Fibroblast of villous mesenchyme (primary cell): Measurements from ENCODE around the gene FCHSD2. TPM values are rescaled to one million over a fixed set of nuclear protein-coding genes. Genes with fewer than 3 reads are reported as not detected.

Source experiments
- DNase-seq: peaks from one replicate; pipeline ENCODE4 v3.0.0-alpha.2; 2010; ENCODE audit warnings: low read depth
- H3K4me3 ChIP-seq: 2 replicates; pipeline ENCODE4 v1.5.1; 2011; ENCODE audit warnings: low read depth, mild to moderate bottlenecking, low read length
- total RNA-seq: library from RNA; depleted of rRNA; stranded (reverse); fragments of >200 nt; gene quantifications from 2 replicates; pipeline ENCODE4 v1.2.3, GENCODE V29; 2012
- TF ChIP-seq, protein P1 (sequence below): IDR thresholded peaks from 2 replicates; pipeline ENCODE4 v1.5.1; 2012; ENCODE audit warnings: low read depth, mild to moderate bottlenecking, low read length; ENCODE audit not compliant: insufficient read depth

FCHSD2 gene
- total RNA-seq, 1 donor = 11.2 TPM

DNA sequence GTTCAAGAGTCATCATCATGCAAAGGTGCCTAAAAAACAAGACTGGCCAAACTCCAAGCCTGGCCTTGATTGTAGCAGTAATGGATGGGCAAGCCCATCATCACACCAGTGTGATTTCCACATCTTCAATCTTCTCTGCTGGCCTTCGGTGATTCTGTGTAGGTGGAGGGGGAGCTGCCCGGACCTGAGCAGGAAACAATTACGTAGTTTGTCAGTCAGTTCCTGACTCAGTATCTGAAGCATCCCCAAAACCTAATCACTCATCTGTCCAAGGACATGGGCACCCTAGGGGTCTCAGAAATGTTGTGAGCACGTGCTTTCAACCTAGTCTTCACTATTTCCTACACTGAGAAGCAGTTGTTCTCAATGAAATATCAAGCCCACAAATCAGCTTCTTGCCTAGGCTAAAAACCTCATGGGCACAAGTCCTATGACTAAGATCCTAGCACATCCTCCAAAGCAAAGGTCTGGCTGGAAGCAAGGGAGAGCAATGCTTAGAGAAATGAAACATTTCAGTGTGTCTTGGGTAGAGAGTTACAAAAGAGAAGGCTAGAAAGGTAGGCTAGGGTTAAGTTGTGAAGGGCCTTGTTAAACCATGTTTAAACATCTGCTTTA is 303.3 kb downstream of the FCHSD2 start:
- no peak for DNase-seq

DNA sequence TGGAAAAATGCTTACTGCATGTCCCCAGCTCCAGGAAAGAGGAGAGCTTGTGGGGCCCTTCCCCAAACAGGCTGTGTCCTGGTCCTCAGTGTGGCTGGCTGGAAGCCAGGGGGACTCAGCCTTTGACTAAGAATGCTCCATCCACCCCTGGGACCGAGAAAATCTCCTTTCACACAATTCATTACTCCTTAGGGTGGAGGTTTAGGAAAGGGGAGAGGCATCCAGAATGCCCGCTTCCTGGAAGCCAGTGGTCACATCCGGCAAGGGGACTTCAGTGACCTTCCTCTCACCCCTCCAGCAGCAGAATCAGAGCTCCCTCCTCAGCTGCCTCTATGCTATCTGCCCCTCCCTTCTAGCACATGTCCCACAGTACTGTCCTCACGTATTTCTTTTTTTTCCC is 306.0 kb downstream of the FCHSD2 start:
- TF ChIP-seq, protein P1, sequence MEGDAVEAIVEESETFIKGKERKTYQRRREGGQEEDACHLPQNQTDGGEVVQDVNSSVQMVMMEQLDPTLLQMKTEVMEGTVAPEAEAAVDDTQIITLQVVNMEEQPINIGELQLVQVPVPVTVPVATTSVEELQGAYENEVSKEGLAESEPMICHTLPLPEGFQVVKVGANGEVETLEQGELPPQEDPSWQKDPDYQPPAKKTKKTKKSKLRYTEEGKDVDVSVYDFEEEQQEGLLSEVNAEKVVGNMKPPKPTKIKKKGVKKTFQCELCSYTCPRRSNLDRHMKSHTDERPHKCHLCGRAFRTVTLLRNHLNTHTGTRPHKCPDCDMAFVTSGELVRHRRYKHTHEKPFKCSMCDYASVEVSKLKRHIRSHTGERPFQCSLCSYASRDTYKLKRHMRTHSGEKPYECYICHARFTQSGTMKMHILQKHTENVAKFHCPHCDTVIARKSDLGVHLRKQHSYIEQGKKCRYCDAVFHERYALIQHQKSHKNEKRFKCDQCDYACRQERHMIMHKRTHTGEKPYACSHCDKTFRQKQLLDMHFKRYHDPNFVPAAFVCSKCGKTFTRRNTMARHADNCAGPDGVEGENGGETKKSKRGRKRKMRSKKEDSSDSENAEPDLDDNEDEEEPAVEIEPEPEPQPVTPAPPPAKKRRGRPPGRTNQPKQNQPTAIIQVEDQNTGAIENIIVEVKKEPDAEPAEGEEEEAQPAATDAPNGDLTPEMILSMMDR = no peak
- peak; percentile 67 for DNase-seq
- H3K4me3 ChIP-seq = no peak overlapping the region

More for the DNA sequence above, 303.3 kb downstream of the FCHSD2 start:
- H3K4me3 ChIP-seq = no peak overlapping the region
- TF ChIP-seq, protein P1 = no peak

DNA sequence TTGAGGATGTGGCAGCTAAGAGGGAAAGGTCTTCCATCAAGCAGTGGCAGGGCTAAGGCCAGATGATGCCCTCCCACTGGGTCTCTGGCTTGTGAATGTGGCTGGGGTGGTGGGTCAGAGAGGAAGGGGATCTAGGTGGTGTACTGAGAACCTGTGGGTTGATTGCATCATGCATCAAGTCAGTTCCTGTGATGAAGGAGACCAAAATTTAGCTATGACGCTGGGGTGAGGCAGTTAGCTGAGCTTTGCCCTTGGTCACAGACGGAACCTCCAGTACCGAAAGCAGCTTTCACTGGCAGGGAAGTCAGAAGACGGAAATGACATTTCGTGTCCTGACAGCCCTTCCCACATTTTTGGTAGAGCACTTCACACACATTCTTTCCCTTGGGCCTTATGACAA is 307.2 kb downstream of the FCHSD2 start:
- H3K4me3 ChIP-seq = no peak overlapping the region
- no peak for DNase-seq
- TF ChIP-seq, protein P1 = no peak

DNA sequence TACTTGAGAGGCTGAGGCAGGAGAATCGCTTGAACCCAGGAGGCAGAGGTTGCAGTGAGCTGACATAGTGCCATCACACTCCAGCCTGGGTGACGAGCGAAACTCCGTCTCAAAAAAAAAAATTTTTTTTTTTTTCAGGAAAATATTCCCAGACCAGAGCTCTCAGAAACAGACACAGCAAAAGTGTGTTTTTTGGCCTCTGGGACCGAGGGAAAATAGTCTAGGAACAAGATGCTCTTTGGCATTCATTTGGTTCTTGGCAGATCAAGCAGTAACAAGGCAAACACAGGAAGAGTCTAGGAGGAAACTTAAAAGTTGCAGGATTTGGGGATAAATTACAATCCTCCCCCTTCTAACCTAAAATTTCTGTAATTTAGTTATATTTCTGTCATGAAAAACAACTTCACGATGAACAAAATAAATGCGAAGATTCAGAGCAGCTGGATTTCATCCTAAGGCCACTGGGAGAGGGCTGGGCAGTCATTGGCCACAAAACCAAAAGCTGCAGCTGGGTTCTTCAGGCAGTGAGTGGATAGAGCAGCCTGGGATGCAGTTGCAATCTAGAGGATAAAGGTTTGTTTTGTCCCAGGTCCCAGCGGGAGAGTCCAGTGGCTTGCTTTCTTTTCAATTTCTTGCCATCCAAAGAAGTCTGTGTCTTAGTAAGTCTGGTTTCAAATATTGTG is 308.2 kb downstream of the FCHSD2 start:
- peak; percentile 41 for DNase-seq
- TF ChIP-seq, protein P1 = no peak
- no peak overlapping the region for H3K4me3 ChIP-seq

DNA sequence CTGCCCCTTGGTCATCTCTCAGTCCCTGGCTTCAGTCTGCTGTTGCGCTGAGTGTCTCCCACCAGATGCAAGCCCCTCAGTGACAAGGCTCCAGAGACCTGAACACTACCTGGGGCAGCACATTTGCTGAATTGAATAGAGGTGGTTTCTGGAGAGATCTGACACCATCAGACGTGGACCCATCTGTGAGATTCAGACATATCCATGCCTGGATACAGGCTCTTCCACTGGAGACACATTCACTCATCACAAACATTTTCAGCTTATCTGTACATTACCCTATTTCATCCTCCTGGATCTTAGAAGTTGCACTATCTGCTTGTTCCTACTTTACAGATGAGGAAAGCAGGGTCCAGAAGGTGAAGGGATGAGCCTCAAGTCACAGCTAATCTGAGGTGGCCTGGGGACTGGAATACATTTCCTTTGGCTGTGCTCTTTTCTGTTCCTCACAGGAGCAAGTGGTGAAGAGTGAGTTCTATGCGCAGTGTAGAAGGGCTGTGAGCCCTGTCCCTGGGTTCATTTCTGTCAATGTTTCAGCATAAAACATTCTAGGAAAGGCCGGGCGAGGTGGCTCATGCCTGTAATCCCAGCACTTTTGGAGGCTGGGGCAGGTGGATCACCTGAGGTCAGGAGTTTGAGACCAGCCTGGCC is 308.9 kb downstream of the FCHSD2 start:
- DNase-seq = no peak
- TF ChIP-seq, protein P1 = no peak
- H3K4me3 ChIP-seq = no peak overlapping the region

DNA sequence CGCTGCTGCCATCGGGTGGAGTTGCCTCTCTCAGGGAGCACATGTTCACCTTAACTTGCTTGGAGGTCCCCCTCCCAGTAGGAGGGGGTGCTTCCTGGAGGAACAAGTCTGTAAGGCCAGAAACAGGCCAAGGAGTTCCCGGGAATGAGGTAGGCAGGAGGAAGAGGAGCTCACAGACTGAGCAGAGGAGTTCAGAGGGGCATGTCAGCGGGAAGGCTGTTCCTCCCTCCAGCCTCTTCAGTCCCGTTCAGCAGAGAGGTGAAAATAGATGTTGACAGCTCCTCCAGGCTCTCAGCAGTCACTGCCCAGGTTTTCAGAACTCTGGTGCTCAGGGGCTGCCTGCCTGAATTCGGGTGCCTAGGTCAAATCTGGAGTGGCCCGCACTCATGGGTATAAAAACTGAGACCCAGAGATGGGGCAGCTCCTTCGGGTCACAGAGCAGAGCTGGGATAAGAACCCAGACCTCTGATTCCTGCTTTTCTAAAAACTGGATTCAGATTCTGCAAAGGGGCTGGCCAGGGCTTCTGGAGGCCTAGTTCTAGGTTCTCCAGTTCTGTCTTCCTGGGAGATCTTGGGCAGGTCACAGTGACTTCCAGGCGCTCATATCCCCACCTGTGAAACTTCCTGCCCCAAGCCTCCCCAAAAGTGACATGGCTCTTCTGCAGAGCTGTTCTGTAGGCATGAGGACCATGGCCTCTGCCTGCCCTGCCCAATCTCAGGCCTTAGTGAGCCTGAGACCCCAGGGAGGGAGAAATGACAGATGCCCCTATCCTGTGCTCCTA is 309.6 kb downstream of the FCHSD2 start:
- H3K4me3 ChIP-seq = no peak overlapping the region
- DNase-seq = no peak
- TF ChIP-seq, protein P1 = no peak
